PFSK-1 (cell line): Measurements from ENCODE around the gene UAP1L1.

ENCODE experiments used
- FOXP2 ChIP-seq: optimal IDR thresholded peaks from 2 replicates; pipeline ENCODE3; 2011; ENCODE audit warnings: borderline replicate concordance, control low read depth, inconsistent platforms; ENCODE audit not compliant: insufficient read depth; ENCODE audit errors: extremely low read length, extremely low read depth
- POLR2AphosphoS5 ChIP-seq: IDR thresholded peaks from 2 replicates; pipeline ENCODE4 v1.6.1; 2012; ENCODE audit warnings: low read depth, mild to moderate bottlenecking, control low read depth, low read length, moderate library complexity
- REST ChIP-seq, 2 experiments: IDR thresholded peaks; 2 replicates each; pipeline versions ENCODE4 v1.6.1 to v1.8.0; 2011 to 2012; ENCODE audit warnings: low read depth in 2 of 2, low read length in 2 of 2, control low read depth in 1 of 2, inconsistent platforms in 1 of 2, mild to moderate bottlenecking in 1 of 2, moderate library complexity in 1 of 2; ENCODE audit not compliant: insufficient read depth in 1 of 2
- SIN3A ChIP-seq: IDR thresholded peaks from 2 replicates; pipeline ENCODE4 v1.6.1; 2012; ENCODE audit warnings: mild to moderate bottlenecking, low read length, moderate library complexity, borderline replicate concordance; ENCODE audit not compliant: insufficient read depth
- TAF1 ChIP-seq: IDR thresholded peaks from 2 replicates; pipeline ENCODE4 v1.6.1; 2012; ENCODE audit warnings: low read length, control low read depth, borderline replicate concordance; ENCODE audit not compliant: insufficient read depth

- no peak for TF ChIP-seq REST (IDR thresholded peaks at IDR 0.05; ENCODE audit: insufficient read depth in 1 of 2, low read depth in 2 of 2, low read length in 2 of 2)
- no peak for TF ChIP-seq POLR2AphosphoS5
- TF ChIP-seq TAF1: no peak
- TF ChIP-seq SIN3A: no peak
- no peak for TF ChIP-seq FOXP2
Observed at GRCh38 chr9:137064880-137065164, 12.5 kb upstream of the UAP1L1 start.
